A673 (cell line): Measurements from ENCODE around the gene DDN. TPM values are rescaled to one million over a fixed set of nuclear protein-coding genes. Genes with fewer than 3 reads are reported as not detected.

Source experiments
- BruUV-seq: library from RNA; stranded (reverse); fragments of 400-500 nt; replicated peaks from 2 replicates; lab custom pipeline; 2021; lab: Mats Ljungman, UMichigan
- CTCF ChIA-PET: fragments of 300-600 bp; sonication (Branson Sonifier 250); formaldehyde crosslinking; loops from one replicate; lab custom pipeline; 2022; ENCODE audit warnings: antibody characterized with exemption; lab: Charles Lee
- POLR2A ChIA-PET: fragments of 300-600 bp; sonication (Branson Sonifier 250); formaldehyde crosslinking; loops from one replicate; lab custom pipeline; 2022; ENCODE audit warnings: antibody characterized with exemption; ENCODE audit not compliant: low non-redundant PET; lab: Charles Lee
- DNase-seq: peaks from one replicate; pipeline ENCODE4 v3.0.0-alpha.2; 2015; ENCODE audit warnings: low spot score
- H3K27ac ChIP-seq: fragments of 200-600 bp; sonication (generic); 2 replicates; pipeline ENCODE4 v1.5.1; 2016; ENCODE audit warnings: mixed run types, low read depth, mild to moderate bottlenecking, mixed read lengths, antibody characterized with exemption, low read length; ENCODE audit not compliant: poor library complexity, severe bottlenecking
- H3K27me3 ChIP-seq: fragments of 200-600 bp; sonication (generic); replicated peaks from 2 replicates; pipeline ENCODE4 v1.6.1; 2017; ENCODE audit warnings: mixed run types, low read depth, mild to moderate bottlenecking, mixed read lengths, antibody characterized with exemption, low read length; ENCODE audit not compliant: insufficient read depth, poor library complexity
- H3K36me3 ChIP-seq: fragments of 200-600 bp; sonication (generic); 2 replicates; pipeline ENCODE4 v1.6.1; 2016; ENCODE audit warnings: mixed run types, mild to moderate bottlenecking, mixed read lengths, antibody characterized with exemption, low read length; ENCODE audit not compliant: insufficient read depth, poor library complexity, severe bottlenecking
- H3K4me1 ChIP-seq: fragments of 200-600 bp; sonication (generic); 2 replicates; pipeline ENCODE4 v1.6.1; 2017; ENCODE audit warnings: mixed run types, mild to moderate bottlenecking, mixed read lengths, antibody characterized with exemption, low read length; ENCODE audit not compliant: insufficient read depth, poor library complexity, severe bottlenecking
- H3K4me3 ChIP-seq: fragments of 200-600 bp; sonication (generic); 2 replicates; pipeline ENCODE4 v1.5.1; 2016; ENCODE audit warnings: low read depth, mixed run types, mild to moderate bottlenecking, mixed read lengths, low read length; ENCODE audit not compliant: poor library complexity, severe bottlenecking
- H3K9me3 ChIP-seq: fragments of 200-600 bp; sonication (generic); 2 replicates; pipeline ENCODE4 v1.6.1; 2016; ENCODE audit warnings: mixed run types, low read depth, mild to moderate bottlenecking, mixed read lengths, antibody characterized with exemption, low read length; ENCODE audit not compliant: poor library complexity, severe bottlenecking
- EZH2 ChIP-seq: fragments of 200-600 bp; sonication (generic); IDR thresholded peaks from 2 replicates; pipeline ENCODE4 v1.6.1; 2017; ENCODE audit warnings: borderline replicate concordance, low read depth, mild to moderate bottlenecking, mixed read lengths, antibody characterized with exemption, low read length; ENCODE audit not compliant: poor library complexity, severe bottlenecking
- intact Hi-C: fragments of 100-400 bp; cut with micrococcal nuclease; formaldehyde crosslinking; loops from one replicate; pipeline ENCODE4 v1.10.0; 2022; ENCODE audit not compliant: unreplicated experiment
- total RNA-seq: library from RNA; stranded (reverse); gene quantifications from 2 replicates; pipeline ENCODE4 v1.2.3, GENCODE V29; 2021
- TF ChIP-seq, protein P1 (sequence below): fragments of 300-800, 200-600 bp; sonication (generic); conservative IDR thresholded peaks from 2 replicates; pipeline ENCODE4 v1.5.1; 2017; ENCODE audit warnings: low read depth, mild to moderate bottlenecking, antibody characterized with exemption, low read length, moderate library complexity, mixed read lengths

Gene DDN
- total RNA-seq, 1 experiment from 2014 or later = 2.7 TPM

DNA sequence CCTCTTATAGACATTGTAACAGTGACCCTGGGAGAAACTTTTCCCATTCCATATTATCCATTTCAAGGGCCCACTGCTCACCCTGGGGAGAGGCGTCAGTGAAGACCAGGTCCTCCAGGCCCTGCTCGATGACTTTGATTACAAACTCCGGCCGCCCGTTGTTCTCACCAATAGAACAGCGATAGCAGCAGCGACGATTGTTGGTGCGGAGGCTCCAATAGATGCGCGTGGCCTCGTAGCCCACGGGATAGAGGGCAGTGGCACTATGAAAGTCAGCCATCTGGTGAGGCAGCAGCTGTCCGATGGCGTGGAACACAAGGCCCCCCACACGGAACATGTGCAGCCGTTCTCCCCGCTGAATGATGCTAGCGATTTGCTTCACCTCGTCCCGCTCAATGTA lies 26.9 kb upstream of the DDN start:
- no peaks in the 10 kb centered on the region for H3K4me1 ChIP-seq
- CTCF ChIA-PET = no interaction called here
- intact Hi-C loops = no loop called here
- no peak for DNase-seq
- H3K36me3 ChIP-seq = peaks cover 99% of the 10 kb centered on the region
- no peak overlapping the region for H3K27ac ChIP-seq
- H3K9me3 ChIP-seq = no peaks in the 10 kb centered on the region
- no peak overlapping the region for H3K4me3 ChIP-seq
- H3K27me3 ChIP-seq = no peaks in the 10 kb centered on the region
- BruUV-seq = no TSS peak
- POLR2A ChIA-PET = no interaction called here
- TF ChIP-seq, protein P1, sequence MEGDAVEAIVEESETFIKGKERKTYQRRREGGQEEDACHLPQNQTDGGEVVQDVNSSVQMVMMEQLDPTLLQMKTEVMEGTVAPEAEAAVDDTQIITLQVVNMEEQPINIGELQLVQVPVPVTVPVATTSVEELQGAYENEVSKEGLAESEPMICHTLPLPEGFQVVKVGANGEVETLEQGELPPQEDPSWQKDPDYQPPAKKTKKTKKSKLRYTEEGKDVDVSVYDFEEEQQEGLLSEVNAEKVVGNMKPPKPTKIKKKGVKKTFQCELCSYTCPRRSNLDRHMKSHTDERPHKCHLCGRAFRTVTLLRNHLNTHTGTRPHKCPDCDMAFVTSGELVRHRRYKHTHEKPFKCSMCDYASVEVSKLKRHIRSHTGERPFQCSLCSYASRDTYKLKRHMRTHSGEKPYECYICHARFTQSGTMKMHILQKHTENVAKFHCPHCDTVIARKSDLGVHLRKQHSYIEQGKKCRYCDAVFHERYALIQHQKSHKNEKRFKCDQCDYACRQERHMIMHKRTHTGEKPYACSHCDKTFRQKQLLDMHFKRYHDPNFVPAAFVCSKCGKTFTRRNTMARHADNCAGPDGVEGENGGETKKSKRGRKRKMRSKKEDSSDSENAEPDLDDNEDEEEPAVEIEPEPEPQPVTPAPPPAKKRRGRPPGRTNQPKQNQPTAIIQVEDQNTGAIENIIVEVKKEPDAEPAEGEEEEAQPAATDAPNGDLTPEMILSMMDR = no peak
- no peak for TF ChIP-seq EZH2

DNA sequence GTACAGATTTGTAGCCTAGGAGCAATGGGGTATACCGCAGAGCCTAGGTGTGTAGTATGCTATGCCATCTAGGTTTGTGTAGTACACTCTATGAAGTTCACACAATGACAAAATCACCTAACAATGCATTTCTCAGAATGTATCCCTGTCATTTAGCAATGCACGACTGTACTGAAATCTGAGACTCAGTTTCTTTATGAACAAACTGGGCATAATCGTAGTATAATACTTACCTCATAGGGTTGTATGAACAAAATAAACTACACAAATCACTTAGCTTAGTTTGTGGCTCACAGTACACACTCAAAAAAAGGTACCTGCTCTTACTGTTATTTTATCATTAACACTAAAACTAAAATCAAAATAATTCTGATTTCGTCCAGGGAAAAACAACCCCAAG lies 26.3 kb upstream of the DDN start:
- Histone ChIP-seq H3K27me3 (no peaks in the 10 kb centered on the region), H3K27ac (no peak overlapping the region), H3K36me3 (peaks cover 98% of the 10 kb centered on the region), H3K4me3 (no peak overlapping the region), H3K4me1 (no peaks in the 10 kb centered on the region), H3K9me3 (no peaks in the 10 kb centered on the region)
- TF ChIP-seq, protein P1 = no peak
- no peak for TF ChIP-seq EZH2
- intact Hi-C loops = no loop called here
- POLR2A ChIA-PET = no interaction called here
- CTCF ChIA-PET = no interaction called here
- no TSS peak for BruUV-seq
- DNase-seq = no peak

DNA sequence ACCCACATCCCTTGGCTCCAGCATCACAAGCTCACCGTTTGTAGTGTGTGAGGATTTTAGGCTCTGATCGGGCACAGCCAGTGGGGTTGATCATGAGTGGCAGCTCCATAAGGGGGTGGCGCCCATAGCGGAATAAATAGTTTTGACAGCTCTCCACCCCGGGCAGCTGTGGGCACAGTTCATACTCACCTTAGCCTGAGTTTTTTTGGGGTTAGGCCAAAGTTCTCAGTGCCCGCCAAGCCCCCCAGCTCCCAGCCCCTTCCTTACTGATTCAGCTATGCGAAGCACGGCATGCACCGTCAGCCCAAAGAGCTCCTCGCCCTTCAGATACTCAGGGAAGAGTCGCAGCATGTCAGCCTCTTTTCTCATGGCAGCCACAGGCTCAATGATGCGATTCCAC lies 25.4 kb upstream of the DDN start:
- TF ChIP-seq EZH2 = no peak
- TF ChIP-seq, protein P1 = no peak
- H3K27ac ChIP-seq = no peak overlapping the region
- peaks cover 3% of the 10 kb centered on the region for H3K4me1 ChIP-seq
- DNase-seq = no peak
- H3K4me3 ChIP-seq = no peak overlapping the region
- H3K9me3 ChIP-seq = no peaks in the 10 kb centered on the region
- BruUV-seq = no TSS peak
- ChIA-PET POLR2A (no interaction called here), CTCF (interaction anchor here (0.6 kb wide), 1 partner anchor 19 kb away, joined by 3 read pairs; no protein-coding TSS in a partner anchor)
- intact Hi-C loops = no loop called here
- peaks cover 89% of the 10 kb centered on the region for H3K36me3 ChIP-seq
- no peaks in the 10 kb centered on the region for H3K27me3 ChIP-seq
